Mucosa of rectum (tissue), 2 donors: Measurements from ENCODE around the gene KCNA5.

ENCODE experiments used
- H3K27ac ChIP-seq, 2 donors: one replicate each; pipeline ENCODE4 v1.7.0; 2013; ENCODE audit warnings: inconsistent platforms in 2 of 2, low read depth in 2 of 2, low read length in 2 of 2
- H3K27me3 ChIP-seq, 2 donors: one replicate each; pipeline ENCODE4 v1.7.0; 2013; ENCODE audit warnings: low read length in 2 of 2; ENCODE audit not compliant: control insufficient read depth in 2 of 2, insufficient read depth in 2 of 2
- H3K36me3 ChIP-seq, 2 donors: one replicate each; pipeline ENCODE4 v1.7.0; 2013; ENCODE audit warnings: low read length in 2 of 2; ENCODE audit not compliant: control insufficient read depth in 2 of 2, insufficient read depth in 2 of 2
- H3K4me1 ChIP-seq, 2 donors: one replicate each; pipeline ENCODE4 v1.7.0; 2013; ENCODE audit warnings: low read length in 2 of 2, mild to moderate bottlenecking in 1 of 2; ENCODE audit not compliant: control insufficient read depth in 2 of 2, insufficient read depth in 2 of 2
- H3K4me3 ChIP-seq, 2 donors: one replicate each; pipeline ENCODE4 v1.7.0; 2013; ENCODE audit warnings: low read length in 2 of 2
- H3K9ac ChIP-seq, 2 donors: one replicate each; pipeline ENCODE4 v1.7.0; 2013; ENCODE audit warnings: low read length in 2 of 2, low read depth in 1 of 2, mild to moderate bottlenecking in 1 of 2
- H3K9me3 ChIP-seq, 2 donors: one replicate each; pipeline ENCODE4 v1.7.0; 2013; ENCODE audit warnings: low read length in 2 of 2; ENCODE audit not compliant: control insufficient read depth in 2 of 2
- donor health status: healthy.
- donor health status: Normal muscosa, but diverticular disease.

KCNA5 gene

GRCh38 chr12:5013266-5013730 is 30.4 kb upstream of the KCNA5 start:
- Histone ChIP-seq H3K4me1 (no peaks in the 10 kb centered on the region), H3K27ac (no peak overlapping the region), H3K4me3 (no peak overlapping the region), H3K27me3 (no peaks in the 10 kb centered on the region), H3K9ac (no peak overlapping the region), H3K36me3 (no peaks in the 10 kb centered on the region), H3K9me3 (no peaks in the 10 kb centered on the region)

- no peaks in the 10 kb centered on the region for H3K9me3 ChIP-seq
- no peaks in the 10 kb centered on the region for H3K27me3 ChIP-seq
- no peaks in the 10 kb centered on the region for H3K36me3 ChIP-seq
- no peak overlapping the region for H3K4me3 ChIP-seq
- H3K4me1 ChIP-seq = no peaks in the 10 kb centered on the region
- no peak overlapping the region for H3K27ac ChIP-seq
- H3K9ac ChIP-seq = no peak overlapping the region
Measured at GRCh38 chr12:5014269-5014668, 29.4 kb upstream of the KCNA5 start.

GRCh38 chr12:5015711-5016492 is 27.8 kb upstream of the KCNA5 start:
- Histone ChIP-seq H3K36me3 (no peaks in the 10 kb centered on the region), H3K27me3 (no peaks in the 10 kb centered on the region), H3K4me1 (no peaks in the 10 kb centered on the region), H3K27ac (no peak overlapping the region), H3K9ac (no peak overlapping the region), H3K9me3 (no peaks in the 10 kb centered on the region), H3K4me3 (no peak overlapping the region)

GRCh38 chr12:5016526-5016925 is 27.2 kb upstream of the KCNA5 start:
- no peaks in the 10 kb centered on the region for H3K4me1 ChIP-seq
- H3K9ac ChIP-seq = no peak overlapping the region
- H3K27ac ChIP-seq = no peak overlapping the region
- no peaks in the 10 kb centered on the region for H3K9me3 ChIP-seq
- H3K36me3 ChIP-seq = no peaks in the 10 kb centered on the region
- no peak overlapping the region for H3K4me3 ChIP-seq
- H3K27me3 ChIP-seq = no peaks in the 10 kb centered on the region

DNA sequence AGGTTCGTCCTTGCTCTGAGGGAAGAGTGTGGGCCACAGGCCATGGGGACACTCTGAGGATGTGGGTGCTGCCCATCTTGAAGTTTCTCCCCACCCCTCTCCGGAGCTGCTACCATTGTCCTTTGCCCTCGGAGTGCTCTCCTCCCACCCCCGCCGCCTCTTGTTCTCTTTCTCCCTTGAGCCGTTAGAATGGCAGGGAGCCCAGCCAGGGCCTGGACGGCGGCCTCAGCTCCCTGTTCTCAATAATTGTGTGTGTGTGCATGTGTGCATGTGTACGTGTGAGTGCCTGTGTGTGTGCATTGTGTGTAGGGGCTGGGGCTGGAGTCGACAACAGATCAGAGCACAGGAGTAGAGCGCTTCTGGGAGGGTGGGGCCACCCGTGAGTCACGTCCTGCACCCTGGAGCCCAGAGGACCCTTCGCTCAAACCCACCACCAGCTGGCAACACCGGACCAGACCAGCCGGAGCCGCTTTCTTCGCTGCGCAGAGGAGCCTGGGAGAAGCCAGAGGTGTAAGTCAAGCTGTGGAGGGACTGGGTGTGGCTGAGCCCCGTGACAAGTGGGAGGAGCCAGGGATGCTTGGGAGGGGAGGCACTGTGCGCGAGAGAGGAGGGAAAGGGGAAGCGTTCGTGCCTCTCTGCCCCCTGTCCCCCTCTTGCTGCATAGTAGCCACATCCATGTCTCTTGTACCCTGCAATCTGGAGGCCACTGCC is 25.9 kb upstream of the KCNA5 start:
- Histone ChIP-seq H3K4me3 (no peak overlapping the region), H3K9me3 (no peaks in the 10 kb centered on the region), H3K36me3 (no peaks in the 10 kb centered on the region), H3K4me1 (no peaks in the 10 kb centered on the region), H3K9ac (no peak overlapping the region), H3K27me3 (peaks cover 0 to 4% of the 10 kb centered on the region in 2 donors), H3K27ac (no peak overlapping the region)

- Histone ChIP-seq H3K27me3 (peaks cover 0 to 4% of the 10 kb centered on the region in 2 donors), H3K27ac (no peak overlapping the region), H3K4me3 (no peak overlapping the region), H3K9me3 (no peaks in the 10 kb centered on the region), H3K9ac (no peak overlapping the region), H3K4me1 (no peaks in the 10 kb centered on the region), H3K36me3 (no peaks in the 10 kb centered on the region)
Measured at GRCh38 chr12:5018677-5019076, 25.0 kb upstream of the KCNA5 start.

DNA sequence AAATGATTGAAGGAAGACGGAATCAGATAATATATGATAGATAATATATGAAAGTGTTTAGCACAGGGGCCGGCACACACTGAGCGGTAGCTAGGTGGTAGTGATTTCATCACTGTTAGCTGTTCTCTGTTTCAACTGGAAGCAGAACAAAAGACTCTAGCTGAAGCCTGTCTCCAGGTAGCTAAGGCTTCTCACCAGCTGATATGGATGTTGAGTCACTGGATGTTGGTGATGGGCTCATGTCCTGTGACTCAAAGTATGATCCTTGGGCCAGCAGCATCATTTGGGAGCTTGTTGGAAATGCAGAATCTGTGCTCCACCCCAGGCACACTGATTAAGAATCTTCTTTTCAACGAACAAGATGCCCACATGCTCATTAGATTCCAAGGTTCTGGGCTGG is 21.7 kb upstream of the KCNA5 start:
- Histone ChIP-seq H3K4me3 (no peak overlapping the region), H3K4me1 (no peaks in the 10 kb centered on the region), H3K9me3 (no peaks in the 10 kb centered on the region), H3K9ac (no peak overlapping the region), H3K36me3 (no peaks in the 10 kb centered on the region), H3K27ac (no peak overlapping the region), H3K27me3 (peaks cover 0 to 6% of the 10 kb centered on the region in 2 donors)

- Histone ChIP-seq H3K4me1 (no peaks in the 10 kb centered on the region), H3K36me3 (no peaks in the 10 kb centered on the region), H3K27me3 (peaks cover 0 to 6% of the 10 kb centered on the region in 2 donors)
Measured at GRCh38 chr12:5022465-5023061, 21.1 kb upstream of the KCNA5 start.

DNA sequence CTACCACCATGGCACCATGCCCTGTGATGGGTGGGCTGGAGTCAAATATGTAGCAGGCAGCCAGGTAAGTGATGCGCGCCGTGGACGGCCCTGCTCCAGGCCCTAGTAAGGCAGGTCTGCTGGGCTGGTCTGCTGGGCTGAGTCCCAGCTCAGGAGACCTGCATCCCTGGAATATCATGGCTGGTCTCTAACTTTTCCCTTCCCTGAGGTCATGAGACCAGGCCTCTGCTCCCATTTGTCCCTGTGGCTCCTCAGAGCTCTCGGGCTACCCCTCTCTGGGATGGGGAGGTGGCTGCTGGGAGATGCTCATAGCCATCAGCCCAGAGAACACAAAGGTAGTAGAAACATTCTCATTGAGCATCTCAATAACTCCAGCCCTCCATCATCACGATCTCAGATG is 19.8 kb upstream of the KCNA5 start:
- no peaks in the 10 kb centered on the region for H3K4me1 ChIP-seq
- no peak overlapping the region for H3K4me3 ChIP-seq
- H3K9ac ChIP-seq = no peak overlapping the region
- H3K9me3 ChIP-seq = no peaks in the 10 kb centered on the region
- H3K36me3 ChIP-seq = no peaks in the 10 kb centered on the region
- H3K27me3 ChIP-seq = peaks cover 2 to 6% of the 10 kb centered on the region in 2 donors
- H3K27ac ChIP-seq = no peak overlapping the region

More at GRCh38 chr12:5022465-5023061, 21.1 kb upstream of the KCNA5 start:
- H3K4me3 ChIP-seq = no peak overlapping the region
- H3K27ac ChIP-seq = no peak overlapping the region
- H3K9me3 ChIP-seq = no peaks in the 10 kb centered on the region
- H3K9ac ChIP-seq = no peak overlapping the region

DNA sequence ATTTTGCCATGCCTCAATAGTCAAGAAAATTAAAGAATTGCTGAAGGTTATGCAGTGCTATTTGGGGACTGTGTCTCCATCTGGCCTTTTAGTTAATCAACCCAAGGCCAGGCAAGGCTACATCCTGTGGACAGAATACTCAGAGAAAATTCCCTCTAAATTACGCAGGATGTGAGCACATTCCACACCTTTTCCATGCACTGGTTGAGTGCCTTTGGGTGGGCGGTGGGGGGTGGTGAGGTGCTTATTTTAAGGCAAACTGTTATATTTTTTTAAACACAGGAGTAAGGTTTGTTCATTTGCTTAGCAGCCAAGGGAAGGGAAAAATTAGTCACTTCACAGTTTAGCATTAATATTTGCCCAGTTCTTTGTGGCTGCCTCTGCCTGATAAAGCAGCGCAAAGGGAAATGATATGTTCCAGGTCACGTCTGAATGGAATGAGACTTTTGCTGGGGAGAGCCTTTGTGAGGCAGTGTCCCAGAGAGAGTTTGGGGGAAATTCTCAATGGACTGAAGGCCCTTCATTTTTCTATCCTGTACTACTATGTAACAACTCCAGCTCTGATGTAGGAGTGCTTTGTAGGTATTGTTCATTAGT is 17.2 kb upstream of the KCNA5 start:
- Histone ChIP-seq H3K36me3 (no peaks in the 10 kb centered on the region), H3K9ac (no peak overlapping the region), H3K27me3 (peaks cover 2 to 6% of the 10 kb centered on the region in 2 donors), H3K4me1 (no peaks in the 10 kb centered on the region), H3K27ac (no peak overlapping the region), H3K4me3 (no peak overlapping the region), H3K9me3 (no peaks in the 10 kb centered on the region)
